ENCODE data around the gene SLC30A2. TPM values are rescaled to one million over a fixed set of nuclear protein-coding genes. Genes with fewer than 3 reads are reported as not detected.

The SLC30A2 gene
- polyA plus RNA-seq, 1 donor from 2014 or later, result 0.46 TPM

GRCh38 chr1:26035203-26035958 lies 10.5 kb downstream of the SLC30A2 start:
- Histone ChIP-seq H3K27me3 (ENCODE audit: insufficient read depth, low read depth, low read length) (no peaks in the 10 kb centered on the region), H3K9ac (ENCODE audit: low read length) (peak overlapping the region; percentile 82), H3K4me3 (ENCODE audit: low read length) (peak overlapping the region; percentile 93), H3K27ac (ENCODE audit: low read length) (peak overlapping the region; percentile 73), H3K9me3 (ENCODE audit: low read length) (no peaks in the 10 kb centered on the region), H3K36me3 (ENCODE audit: insufficient read depth, low read length) (no peaks in the 10 kb centered on the region), H4K20me1 (ENCODE audit: insufficient read depth) (no peaks in the 10 kb centered on the region), H2AFZ (ENCODE audit: low read depth, low read length) (peak overlapping the region; percentile 94), H3K9me2 (ENCODE audit: insufficient read depth, low read length) (no peaks in the 10 kb centered on the region), H3K4me2 (ENCODE audit: low read length) (peak overlapping the region; percentile 56), H3F3A (ENCODE audit: insufficient read depth, low read length, poor library complexity, severe bottlenecking) (no peaks in the 10 kb centered on the region), H3K79me2 (replicated peaks; ENCODE audit: insufficient read depth, low read length) (no peaks in the 10 kb centered on the region)
- TF ChIP-seq MXI1 (conservative IDR thresholded peaks at IDR 0.05; ENCODE audit: poor library complexity, severe bottlenecking), result peak; percentile 33
- TF ChIP-seq EZH2 (IDR thresholded peaks at IDR 0.05; ENCODE audit: borderline replicate concordance, insufficient read depth, low read length, poor library complexity, severe bottlenecking), result no peak
- peak; percentile 48 for TF ChIP-seq EP300 (conservative IDR thresholded peaks at IDR 0.05; ENCODE audit: poor library complexity, severe bottlenecking)
- peak; percentile 33 for TF ChIP-seq CTCF (IDR thresholded peaks at IDR 0.05; ENCODE audit: poor library complexity, severe bottlenecking)
- TF ChIP-seq POLR2AphosphoS5 (IDR thresholded peaks at IDR 0.05), result peak; percentile 85
- no peak for TF ChIP-seq RAD21 (conservative IDR thresholded peaks at IDR 0.05)
- no peak for TF ChIP-seq SMC3 (conservative IDR thresholded peaks at IDR 0.05; ENCODE audit: poor library complexity)
- TF ChIP-seq TAF1 (IDR thresholded peaks at IDR 0.05; ENCODE audit: low read depth), result no peak
- no peak for TF ChIP-seq REST (IDR thresholded peaks at IDR 0.05; ENCODE audit: borderline replicate concordance)

GRCh38 chr1:26034504-26035202 lies 11.3 kb downstream of the SLC30A2 start:
- H3K27me3 ChIP-seq (ENCODE audit: insufficient read depth, low read depth, low read length), result no peaks in the 10 kb centered on the region
- no peaks in the 10 kb centered on the region for H3F3A ChIP-seq (ENCODE audit: insufficient read depth, low read length, poor library complexity, severe bottlenecking)
- peak overlapping the region; percentile 93 for H3K4me3 ChIP-seq (ENCODE audit: low read length)
- H3K9ac ChIP-seq (ENCODE audit: low read length), result peak overlapping the region; percentile 82
- H3K36me3 ChIP-seq (ENCODE audit: insufficient read depth, low read length), result no peaks in the 10 kb centered on the region
- peak overlapping the region; percentile 42 for H3K4me2 ChIP-seq (ENCODE audit: low read length)
- H4K20me1 ChIP-seq (ENCODE audit: insufficient read depth), result no peaks in the 10 kb centered on the region
- H3K79me2 ChIP-seq (replicated peaks; ENCODE audit: insufficient read depth, low read length), result no peaks in the 10 kb centered on the region
- H3K27ac ChIP-seq (ENCODE audit: low read length), result no peak overlapping the region
- no peaks in the 10 kb centered on the region for H3K9me3 ChIP-seq (ENCODE audit: low read length)
- H3K9me2 ChIP-seq (ENCODE audit: insufficient read depth, low read length), result no peaks in the 10 kb centered on the region
- no peak for TF ChIP-seq POLR2AphosphoS5 (IDR thresholded peaks at IDR 0.05)
- no peak for TF ChIP-seq EP300 (conservative IDR thresholded peaks at IDR 0.05; ENCODE audit: poor library complexity, severe bottlenecking)
- no peak for TF ChIP-seq SMC3 (conservative IDR thresholded peaks at IDR 0.05; ENCODE audit: poor library complexity)
- no peak for TF ChIP-seq EZH2 (IDR thresholded peaks at IDR 0.05; ENCODE audit: borderline replicate concordance, insufficient read depth, low read length, poor library complexity, severe bottlenecking)
- TF ChIP-seq TAF1 (IDR thresholded peaks at IDR 0.05; ENCODE audit: low read depth), result no peak
- TF ChIP-seq CTCF (IDR thresholded peaks at IDR 0.05; ENCODE audit: poor library complexity, severe bottlenecking), result no peak
- no peak for TF ChIP-seq MXI1 (conservative IDR thresholded peaks at IDR 0.05; ENCODE audit: poor library complexity, severe bottlenecking)
- TF ChIP-seq REST (IDR thresholded peaks at IDR 0.05; ENCODE audit: borderline replicate concordance), result no peak
- TF ChIP-seq RAD21 (conservative IDR thresholded peaks at IDR 0.05), result no peak
- H2AFZ ChIP-seq (ENCODE audit: low read depth, low read length), result peak overlapping the region; percentile 54
